CD1c-positive myeloid dendritic cell (primary cell): ENCODE measurements around the gene IGSF5.
"Not testable (repeated sequence)": the region's sequence is repeated elsewhere in the genome, so short reads cannot be mapped to it uniquely, and the experiment has no call there.

ENCODE experiments used
- DNase-seq: peaks from one replicate; pipeline ENCODE4 v3.0.0-alpha.2; 2016; ENCODE audit errors: extremely low spot score

Gene IGSF5

GRCh38 chr21:39738566-39738965 is 6.4 kb upstream of the IGSF5 start:
- DNase-seq = no peak

DNA sequence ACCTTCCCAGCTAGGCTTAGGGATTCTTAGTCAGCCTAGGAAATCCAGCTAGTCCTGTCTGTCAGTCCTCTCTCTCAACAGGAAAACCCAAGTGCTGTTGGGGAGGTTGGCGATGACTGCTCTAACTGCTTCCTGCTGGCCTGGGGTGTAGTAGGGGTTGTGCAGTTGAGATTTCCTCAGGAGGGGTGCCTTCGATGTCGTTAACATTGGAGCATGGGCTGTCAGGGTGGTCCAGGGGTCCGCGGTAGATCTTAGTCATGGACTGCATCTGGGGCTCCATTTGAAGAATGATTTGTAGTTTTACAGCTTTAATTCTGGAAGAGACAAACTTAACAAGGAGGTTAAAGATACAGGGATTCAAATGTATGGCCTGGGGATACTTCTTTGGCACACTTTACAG is 5.5 kb upstream of the IGSF5 start:
- DNase-seq = not testable (repeated sequence)

DNA sequence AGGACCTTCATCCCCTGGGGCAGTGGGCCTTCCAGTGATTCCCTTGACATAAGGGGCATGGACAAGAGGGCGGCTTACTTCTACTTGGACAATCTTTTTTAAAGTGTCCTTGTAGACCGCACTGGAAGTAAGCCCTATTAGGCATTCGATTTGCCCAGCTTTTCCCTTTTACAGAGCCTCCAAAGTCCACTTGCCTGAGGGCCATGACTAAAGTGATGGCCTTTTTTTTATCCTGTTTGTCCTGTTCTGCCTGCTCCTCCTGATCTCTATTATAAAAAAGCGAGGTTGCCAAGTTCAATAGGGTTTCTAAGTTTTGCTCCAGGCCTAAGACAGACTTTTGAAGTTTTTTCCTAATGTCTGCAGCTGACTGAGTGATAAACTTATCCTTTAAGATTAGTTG is 2.4 kb upstream of the IGSF5 start:
- DNase-seq = not testable (repeated sequence)

- DNase-seq = not testable (repeated sequence)
Measured at GRCh38 chr21:39745332-39745731, 349 bp downstream of the IGSF5 start.

- DNase-seq = no peak
Measured at GRCh38 chr21:39750670-39751069, 5.7 kb downstream of the IGSF5 start.

DNA sequence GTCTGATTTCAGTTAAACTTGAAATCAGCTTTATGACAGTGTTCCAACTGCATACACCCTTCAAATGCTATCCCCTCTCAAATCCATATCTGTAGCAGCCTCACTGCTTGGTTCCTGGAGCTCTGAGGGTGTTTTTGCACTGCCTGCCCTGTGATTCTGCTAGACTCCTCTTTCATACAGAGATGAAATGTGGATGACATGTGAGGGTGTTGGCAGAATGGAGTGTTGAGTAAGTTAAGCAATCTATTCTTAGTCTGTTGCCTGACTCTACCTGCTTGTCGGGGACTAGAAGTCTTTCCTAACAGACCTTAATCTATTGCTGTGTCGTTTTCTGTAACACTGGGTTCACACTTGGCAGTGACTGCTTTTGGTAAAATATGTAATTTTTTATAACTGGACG is 9.8 kb downstream of the IGSF5 start:
- no peak for DNase-seq

GRCh38 chr21:39756285-39756684 is 11.3 kb downstream of the IGSF5 start:
- DNase-seq = no peak

DNA sequence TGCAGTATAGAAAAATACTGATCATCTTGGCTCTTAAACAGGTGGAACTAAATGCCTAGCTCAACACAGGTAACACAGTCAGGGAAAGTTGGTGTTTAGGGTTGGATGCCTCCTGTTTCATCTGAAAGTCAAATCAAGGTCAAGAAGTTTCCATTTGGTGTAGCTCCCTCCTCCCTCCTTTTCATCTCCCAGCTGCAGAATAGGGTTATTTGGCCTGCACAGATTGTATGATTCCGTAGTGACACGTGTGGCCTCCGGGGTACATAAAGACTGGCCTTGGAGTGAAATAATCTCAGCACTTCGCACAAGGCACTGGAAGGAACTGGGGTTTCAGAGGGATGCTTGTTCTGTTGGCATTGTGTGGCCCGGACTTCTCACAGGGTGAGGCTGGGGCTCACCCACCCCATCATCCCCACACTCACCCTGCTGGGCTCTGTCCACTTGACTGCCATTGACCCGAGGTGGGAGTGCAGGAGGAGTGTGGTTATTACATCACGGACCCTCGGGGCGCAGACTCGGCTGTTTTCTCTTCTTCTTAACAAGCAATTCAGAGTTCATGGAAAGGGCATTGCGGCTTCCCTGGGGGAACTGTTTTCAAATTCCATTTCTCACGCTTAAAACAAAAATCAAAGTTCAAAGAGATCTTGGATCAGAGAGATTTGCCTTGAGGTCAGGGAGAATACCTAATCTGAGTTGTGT is 18.4 kb downstream of the IGSF5 start:
- DNase-seq = no peak

GRCh38 chr21:39774227-39774626 is 29.2 kb downstream of the IGSF5 start:
- no peak for DNase-seq

- no peak for DNase-seq
Measured at GRCh38 chr21:39775816-39776215, 30.8 kb downstream of the IGSF5 start.

DNA sequence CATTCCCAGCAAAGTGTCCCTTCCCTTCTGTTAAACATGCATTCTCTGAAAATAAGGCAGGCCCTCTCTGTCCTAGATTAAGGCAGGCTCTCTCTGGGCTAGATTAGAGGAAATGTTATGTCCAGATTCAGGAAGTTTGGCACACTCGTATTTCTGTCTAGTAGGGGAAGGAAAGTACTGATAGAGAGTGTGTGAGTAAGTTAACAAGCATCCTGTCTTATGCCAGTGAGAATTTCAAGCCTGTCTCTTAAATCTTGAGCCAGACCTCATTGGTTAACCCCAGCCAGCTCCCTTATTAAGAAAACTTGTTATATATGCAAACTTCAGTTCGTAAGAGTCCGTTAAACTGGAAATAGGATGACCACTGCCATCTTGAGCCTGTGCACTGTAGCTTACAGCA is 31.6 kb downstream of the IGSF5 start:
- DNase-seq = no peak

DNA sequence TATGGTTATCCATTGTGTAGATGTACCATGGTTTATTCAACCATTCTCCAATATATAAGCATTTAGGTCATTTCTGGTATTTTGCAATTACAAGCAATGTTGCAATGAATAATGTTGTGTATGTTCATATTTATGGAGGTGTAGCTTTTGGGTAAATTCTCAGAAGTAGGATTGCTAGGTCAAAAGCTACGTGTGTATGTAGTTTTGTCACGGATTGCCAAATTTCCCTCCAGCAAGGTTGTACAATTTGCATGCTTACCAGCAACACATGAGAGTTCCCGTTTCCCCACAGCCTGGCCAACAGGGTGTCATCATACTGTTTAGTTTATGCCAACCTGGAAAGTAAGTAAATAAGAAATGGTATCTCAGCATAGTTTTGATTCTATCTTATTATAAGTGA is 36.3 kb downstream of the IGSF5 start:
- DNase-seq = no peak

DNA sequence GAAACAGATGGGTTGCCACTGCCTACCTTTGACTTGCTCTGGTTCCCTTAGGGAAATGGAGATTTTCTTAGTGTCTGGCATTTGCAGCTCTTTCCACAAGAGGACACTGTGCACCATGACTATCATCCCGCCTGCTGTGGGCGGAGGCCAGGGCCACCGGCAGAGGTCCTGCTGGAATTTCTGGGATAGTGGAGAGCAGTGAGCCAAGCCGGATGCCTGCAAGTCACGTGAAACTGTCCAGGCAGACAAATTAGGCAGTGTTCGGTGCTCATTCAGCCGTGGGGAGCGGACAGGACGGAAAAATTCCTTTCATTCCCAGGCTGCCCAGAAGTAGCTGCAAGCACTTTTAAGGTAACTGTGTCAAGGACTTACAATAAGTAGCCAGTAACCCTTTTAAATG is 43.4 kb downstream of the IGSF5 start:
- DNase-seq = no peak

DNA sequence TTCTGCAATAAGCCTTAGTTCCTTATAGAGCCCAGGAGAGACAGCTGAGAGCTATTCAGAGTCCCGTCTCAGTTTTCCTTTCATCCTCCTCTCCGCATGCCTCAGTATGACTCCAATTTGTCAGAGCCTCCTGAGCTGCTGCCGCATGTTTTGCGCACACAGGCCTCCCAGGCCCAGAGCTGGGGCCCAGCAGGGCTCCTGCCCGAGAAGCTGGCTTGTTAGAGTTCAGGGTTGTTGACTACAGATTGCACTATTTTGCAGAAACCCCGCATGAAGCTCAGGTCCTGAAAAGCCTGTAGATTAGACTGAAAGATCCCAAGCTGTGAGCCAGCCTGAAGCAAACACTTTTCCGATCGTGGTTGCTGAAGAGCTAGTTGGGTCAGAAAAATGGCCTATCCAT is 51.5 kb downstream of the IGSF5 start:
- no peak for DNase-seq

DNA sequence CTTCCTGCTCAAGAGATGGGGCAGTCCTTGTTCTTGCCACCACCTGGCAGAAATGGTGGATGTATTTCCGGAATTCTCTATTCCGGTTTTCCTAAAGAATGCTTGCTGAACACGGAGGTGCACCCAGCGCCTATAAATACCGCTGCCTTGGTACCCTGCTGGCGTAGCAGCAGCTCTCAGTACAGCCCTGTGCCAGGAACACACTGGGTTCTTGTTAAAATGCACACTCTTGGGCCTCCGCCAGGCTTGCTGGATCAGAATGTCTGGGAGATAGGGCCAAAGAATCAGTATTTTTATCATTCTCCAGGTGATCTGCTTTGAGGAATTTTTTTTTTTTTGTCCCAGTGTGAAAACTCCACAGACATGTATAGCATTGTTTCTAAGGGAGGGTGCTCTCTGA is 54.2 kb downstream of the IGSF5 start:
- DNase-seq = no peak

- no peak for DNase-seq
Measured at GRCh38 chr21:39800311-39800710, 55.3 kb downstream of the IGSF5 start.

GRCh38 chr21:39802217-39802616 is 57.2 kb downstream of the IGSF5 start:
- no peak for DNase-seq

DNA sequence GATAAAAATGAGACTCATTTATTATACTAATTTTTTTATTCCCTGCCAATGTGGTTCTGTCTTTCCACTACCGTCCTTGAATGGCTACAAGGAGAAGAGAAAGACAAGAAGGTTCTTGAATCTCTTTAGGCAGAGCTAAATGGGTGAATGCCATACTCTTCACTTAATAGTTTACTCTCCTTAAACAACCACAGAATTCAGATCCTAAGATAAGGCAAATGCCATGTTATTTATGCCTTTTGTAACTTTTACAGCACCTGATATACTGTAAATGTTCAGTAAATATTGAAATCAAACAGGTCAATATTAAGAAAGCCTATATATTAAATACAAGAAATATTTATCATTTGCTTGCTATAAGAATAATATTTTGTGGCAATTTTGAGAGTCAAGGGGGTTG is 58.4 kb downstream of the IGSF5 start:
- no peak for DNase-seq

- DNase-seq = no peak
Measured at GRCh38 chr21:39804240-39804639, 59.3 kb downstream of the IGSF5 start.

DNA sequence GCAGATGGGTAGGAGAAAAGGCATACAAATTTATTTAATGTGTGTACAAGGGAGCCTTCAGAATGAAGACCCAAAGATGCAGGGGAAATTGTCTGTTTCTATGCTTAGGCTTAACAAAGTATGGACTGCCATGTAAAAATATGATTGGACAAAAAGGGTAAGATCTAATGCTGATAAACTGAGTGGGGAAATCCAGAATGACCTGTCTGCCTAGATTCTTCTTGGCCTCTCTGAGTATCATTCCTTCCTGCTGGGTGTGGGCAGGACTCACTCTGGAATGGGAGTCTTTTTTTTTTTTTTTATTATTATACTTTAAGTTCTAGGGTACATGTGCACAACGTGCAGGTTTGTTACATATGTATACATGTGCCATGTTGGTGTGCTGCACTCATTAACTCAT is 61.0 kb downstream of the IGSF5 start:
- no peak for DNase-seq

- DNase-seq = no peak
Measured at GRCh38 chr21:39807738-39808137, 62.8 kb downstream of the IGSF5 start.

DNA sequence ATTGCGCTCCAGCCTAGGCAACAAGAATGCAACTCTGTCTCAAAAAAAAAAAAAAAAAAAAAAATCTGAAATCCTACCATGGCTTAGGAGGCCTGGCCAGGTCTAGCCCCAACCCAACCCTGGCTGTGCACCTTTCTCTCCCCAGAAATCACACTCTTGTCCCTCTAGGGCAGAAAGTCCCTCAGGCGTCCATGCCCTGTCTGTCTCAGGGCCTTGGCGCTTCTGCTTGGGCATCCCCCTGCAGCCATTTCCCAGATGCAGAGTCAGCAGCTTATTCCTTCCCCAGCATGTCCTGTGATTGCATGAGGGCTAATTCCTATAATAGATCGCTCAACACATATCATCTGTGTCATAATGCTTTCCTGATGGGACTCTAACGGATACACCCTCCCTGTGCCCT is 65.0 kb downstream of the IGSF5 start:
- DNase-seq = no peak

DNA sequence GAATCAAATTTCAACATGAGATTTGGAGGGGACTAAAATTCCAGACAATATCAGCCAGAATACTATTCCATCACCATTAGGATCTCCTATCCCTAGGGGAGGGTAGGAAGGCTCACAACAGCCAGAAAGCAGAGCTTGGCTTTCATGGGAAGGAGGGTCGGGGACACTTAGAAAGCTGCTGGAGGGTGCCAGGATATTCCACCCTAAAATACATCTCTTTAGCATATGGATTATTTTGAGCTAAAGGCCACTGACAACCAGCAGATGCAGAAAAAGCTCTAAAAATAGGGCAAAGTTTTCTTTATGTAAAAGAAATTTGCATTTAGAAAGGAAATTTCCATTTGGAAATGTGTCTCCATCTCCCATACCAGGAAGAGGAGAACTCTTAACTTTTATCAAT is 68.0 kb downstream of the IGSF5 start:
- DNase-seq = no peak

- peak; percentile 4 for DNase-seq
Measured at GRCh38 chr21:39818557-39818956, 73.6 kb downstream of the IGSF5 start.
